Panc1 (cell line): ENCODE data around the gene SLC35C1. TPM values are rescaled to one million over a fixed set of nuclear protein-coding genes. Genes with fewer than 3 reads are reported as not detected.

Experiments
- ATAC-seq: fragments of 200-7000 bp; cut with Tn5 transposase; 2 replicates; pipeline ENCODE4 v1.9.1; 2020; ENCODE audit warnings: mild to moderate bottlenecking, moderate library complexity
- BruUV-seq: library from RNA; stranded (reverse); fragments of 400-500 nt; replicated peaks from 2 replicates; lab custom pipeline; 2021; lab: Mats Ljungman, UMichigan
- CTCF ChIA-PET: fragments of 300-600 bp; sonication (Branson Sonifier 250); formaldehyde crosslinking; loops from one replicate; lab custom pipeline; 2022; ENCODE audit warnings: antibody characterized with exemption; lab: Charles Lee
- POLR2A ChIA-PET: fragments of 300-600 bp; sonication (Branson Sonifier 250); formaldehyde crosslinking; loops from one replicate; lab custom pipeline; 2022; ENCODE audit warnings: antibody characterized with exemption; lab: Charles Lee
- DNase-seq: peaks from one replicate; pipeline ENCODE4 v3.0.0-alpha.2; 2010; ENCODE audit warnings: low read depth, low spot score
- H3K27ac ChIP-seq: 2 replicates; pipeline ENCODE4 v1.5.1; 2011; ENCODE audit warnings: mild to moderate bottlenecking, low read length, inconsistent platforms
- H3K27me3 ChIP-seq: fragments of 200-500 bp; sonication (Bioruptor generic); 2 replicates; pipeline ENCODE4 v1.6.0; 2014; ENCODE audit warnings: low read length, inconsistent platforms; ENCODE audit not compliant: control insufficient read depth, insufficient read depth
- H3K36me3 ChIP-seq: fragments of 200-500 bp; sonication (Bioruptor generic); 2 replicates; pipeline ENCODE4 v1.5.1; 2014; ENCODE audit warnings: inconsistent platforms, mild to moderate bottlenecking, low read length, moderate library complexity; ENCODE audit not compliant: control insufficient read depth, insufficient read depth
- H3K4me1 ChIP-seq: 2 replicates; pipeline ENCODE4 v1.5.1; 2011; ENCODE audit warnings: inconsistent platforms, mild to moderate bottlenecking, low read length, moderate library complexity; ENCODE audit not compliant: control insufficient read depth, insufficient read depth
- H3K4me3 ChIP-seq, 2 experiments: 2 replicates each; pipeline ENCODE4 v1.5.1; 2011 to 2012; ENCODE audit warnings: low read depth in 2 of 2, low read length in 2 of 2, mild to moderate bottlenecking in 2 of 2, inconsistent platforms in 1 of 2, moderate library complexity in 1 of 2
- H3K9me3 ChIP-seq: fragments of 200-500 bp; sonication (Bioruptor generic); 2 replicates; pipeline ENCODE4 v1.5.1; 2014; ENCODE audit warnings: low read depth, mild to moderate bottlenecking, inconsistent platforms, low read length, moderate library complexity; ENCODE audit not compliant: control insufficient read depth, insufficient read depth
- POLR2AphosphoS5 ChIP-seq: IDR thresholded peaks from 2 replicates; pipeline ENCODE4 v1.6.1; 2012; ENCODE audit warnings: mild to moderate bottlenecking, low read depth, low read length, moderate library complexity
- REST ChIP-seq, 2 experiments: IDR thresholded peaks; 2 replicates each; pipeline ENCODE4 v1.6.1; 2011 to 2012; ENCODE audit warnings: low read depth in 2 of 2, control low read depth in 1 of 2, low read length in 1 of 2, mild to moderate bottlenecking in 1 of 2, moderate library complexity in 1 of 2; ENCODE audit not compliant: insufficient read depth in 1 of 2
- SIN3A ChIP-seq: IDR thresholded peaks from 2 replicates; pipeline ENCODE4 v1.6.1; 2012; ENCODE audit warnings: low read depth, mild to moderate bottlenecking, low read length, moderate library complexity, borderline replicate concordance; ENCODE audit not compliant: insufficient read depth
- TCF7L2 ChIP-seq: IDR thresholded peaks from 2 replicates; pipeline ENCODE4 v1.6.1; 2011; ENCODE audit warnings: mild to moderate bottlenecking, low read depth, low read length, inconsistent platforms
- in situ Hi-C: cut with HindIII; loops from 2 replicates; pipeline ENCODE4 v1.10.0; 2016; ENCODE audit warnings: low sequenced_read_pairs, low pct_unique_long_range_greater_than_20kb
- intact Hi-C: fragments of 100-400 bp; cut with micrococcal nuclease; formaldehyde crosslinking; loops from one replicate; pipeline ENCODE4 v1.10.0; 2022; ENCODE audit not compliant: unreplicated experiment
- total RNA-seq: library from RNA; stranded (reverse); gene quantifications from one replicate; pipeline ENCODE4 v1.2.1, GENCODE V29; 2021; ENCODE audit not compliant: unreplicated experiment
- TF ChIP-seq, protein P1 (sequence below): fragments of 450-650 bp; IDR thresholded peaks from 2 replicates; pipeline ENCODE4 v1.5.1; 2017; ENCODE audit warnings: mild to moderate bottlenecking

Gene SLC35C1
- total RNA-seq, 1 experiment from 2014 or later = 13.4 TPM

DNA sequence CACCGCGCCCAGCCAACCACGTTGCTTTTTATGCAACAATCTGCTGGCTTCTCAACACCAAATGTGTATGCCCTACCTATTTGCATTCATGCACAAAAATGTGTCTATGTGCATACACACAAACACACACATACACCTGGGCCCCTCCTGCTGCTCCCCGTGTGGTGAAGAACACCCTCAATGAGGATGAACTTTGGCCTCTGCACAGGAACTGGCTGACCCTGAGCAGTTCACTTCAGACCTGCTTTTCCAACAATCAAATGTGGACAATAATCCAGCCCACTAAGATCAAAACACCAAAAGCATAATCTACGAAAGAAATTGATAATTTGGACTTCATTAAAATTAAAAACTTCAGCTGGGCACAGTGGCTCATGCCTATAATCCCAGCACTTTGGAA lies 25.3 kb upstream of the SLC35C1 start:
- no peak overlapping the region for H3K4me3 ChIP-seq
- ChIA-PET POLR2A (no interaction called here), CTCF (interaction anchor here (0.6 to 0.7 kb wide), 2 partner anchors 36 to 409 kb away, joined by 3 to 7 read pairs; no protein-coding TSS in a partner anchor)
- intact Hi-C loops = no loop called here
- H3K9me3 ChIP-seq = no peaks in the 10 kb centered on the region
- DNase-seq = no peak
- TF ChIP-seq, protein P1, sequence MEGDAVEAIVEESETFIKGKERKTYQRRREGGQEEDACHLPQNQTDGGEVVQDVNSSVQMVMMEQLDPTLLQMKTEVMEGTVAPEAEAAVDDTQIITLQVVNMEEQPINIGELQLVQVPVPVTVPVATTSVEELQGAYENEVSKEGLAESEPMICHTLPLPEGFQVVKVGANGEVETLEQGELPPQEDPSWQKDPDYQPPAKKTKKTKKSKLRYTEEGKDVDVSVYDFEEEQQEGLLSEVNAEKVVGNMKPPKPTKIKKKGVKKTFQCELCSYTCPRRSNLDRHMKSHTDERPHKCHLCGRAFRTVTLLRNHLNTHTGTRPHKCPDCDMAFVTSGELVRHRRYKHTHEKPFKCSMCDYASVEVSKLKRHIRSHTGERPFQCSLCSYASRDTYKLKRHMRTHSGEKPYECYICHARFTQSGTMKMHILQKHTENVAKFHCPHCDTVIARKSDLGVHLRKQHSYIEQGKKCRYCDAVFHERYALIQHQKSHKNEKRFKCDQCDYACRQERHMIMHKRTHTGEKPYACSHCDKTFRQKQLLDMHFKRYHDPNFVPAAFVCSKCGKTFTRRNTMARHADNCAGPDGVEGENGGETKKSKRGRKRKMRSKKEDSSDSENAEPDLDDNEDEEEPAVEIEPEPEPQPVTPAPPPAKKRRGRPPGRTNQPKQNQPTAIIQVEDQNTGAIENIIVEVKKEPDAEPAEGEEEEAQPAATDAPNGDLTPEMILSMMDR = no peak
- TF ChIP-seq POLR2AphosphoS5 (no peak), REST (IDR thresholded peaks at IDR 0.05; ENCODE audit: insufficient read depth in 1 of 2, low read depth in 2 of 2, low read length in 1 of 2) (no peak), TCF7L2 (no peak), SIN3A (no peak)
- ATAC-seq = no peak
- H3K27ac ChIP-seq = no peak overlapping the region
- H3K27me3 ChIP-seq = peaks cover 10% of the 10 kb centered on the region; the same call in 1 of the 2 replicates
- BruUV-seq = no TSS peak
- H3K36me3 ChIP-seq = no peaks in the 10 kb centered on the region
- no peaks in the 10 kb centered on the region for H3K4me1 ChIP-seq
- in situ Hi-C loops = no loop called here

DNA sequence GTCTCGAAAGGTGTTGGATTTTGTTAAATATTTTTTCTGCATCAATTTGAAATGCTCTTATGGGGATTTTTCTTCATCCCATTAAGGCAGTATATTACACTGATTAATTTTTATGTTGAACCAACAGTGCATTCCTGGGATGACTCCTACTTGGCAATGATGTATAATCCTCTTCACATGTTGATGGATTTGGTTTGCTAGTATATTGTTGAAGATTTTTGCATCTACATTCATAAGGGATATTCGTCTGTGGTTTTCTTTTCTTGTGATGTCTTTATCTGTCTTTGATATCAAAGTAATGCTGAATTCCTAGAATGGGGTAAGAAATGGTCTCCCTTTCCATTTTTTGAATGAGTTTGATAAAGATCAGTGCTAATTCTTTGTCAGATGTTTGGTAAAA lies 18.7 kb upstream of the SLC35C1 start:
- Histone ChIP-seq H3K27ac (no peak overlapping the region), H3K36me3 (no peaks in the 10 kb centered on the region), H3K4me1 (no peaks in the 10 kb centered on the region), H3K9me3 (no peaks in the 10 kb centered on the region), H3K4me3 (no peak overlapping the region), H3K27me3 (peaks cover 7% of the 10 kb centered on the region; the same call in 1 of the 2 replicates)
- no peak for TF ChIP-seq POLR2AphosphoS5
- no TSS peak for BruUV-seq
- in situ Hi-C loops (no loop called here), intact Hi-C loops (no loop called here)
- no peak for DNase-seq
- CTCF ChIA-PET = no interaction called here
- no peak for ATAC-seq
- POLR2A ChIA-PET = no interaction called here

DNA sequence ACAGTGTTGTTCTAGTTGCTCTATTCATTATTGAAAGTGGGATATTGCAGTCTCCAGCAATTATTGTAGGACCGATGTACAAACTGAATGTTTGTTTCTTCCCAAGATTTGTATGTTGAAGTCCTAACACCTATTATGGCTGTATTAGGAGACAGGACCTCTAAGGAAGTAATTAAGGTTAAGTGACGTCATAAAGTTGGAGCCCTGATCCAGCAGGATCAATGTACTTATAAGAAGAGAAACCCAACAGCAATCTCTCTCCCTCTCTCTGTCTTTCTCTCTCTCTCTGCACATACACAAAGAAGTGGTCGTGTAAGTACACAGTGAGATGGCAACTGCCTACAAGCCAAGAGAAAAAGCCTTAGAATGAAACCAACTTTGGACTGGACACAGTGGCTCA lies 16.1 kb upstream of the SLC35C1 start:
- in situ Hi-C loops = no loop called here
- CTCF ChIA-PET = no interaction called here
- BruUV-seq = no TSS peak

More for the DNA sequence above, 16.1 kb upstream of the SLC35C1 start:
- no peak for TF ChIP-seq POLR2AphosphoS5
- TF ChIP-seq, protein P1 = no peak
- H3K9me3 ChIP-seq = no peaks in the 10 kb centered on the region
- no peak overlapping the region for H3K4me3 ChIP-seq
- H3K27me3 ChIP-seq = peaks cover 7% of the 10 kb centered on the region; the same call in 1 of the 2 replicates
- ATAC-seq = no peak
- H3K4me1 ChIP-seq = no peaks in the 10 kb centered on the region
- no peak overlapping the region for H3K27ac ChIP-seq
- intact Hi-C loops = no loop called here
- DNase-seq = no peak
- H3K36me3 ChIP-seq = no peaks in the 10 kb centered on the region
- POLR2A ChIA-PET = no interaction called here
